Stimulated activated CD4-positive, alpha-beta T cell treated with anti-CD3 and anti-CD28 coated beads, Interleukin-15, amount 100 ng/mL, for 24 hours (primary cell): ENCODE data around the gene ADARB2.

Experiments
- DNase-seq: peaks from one replicate; pipeline ENCODE4 v3.0.0-alpha.2; 2020

ADARB2 gene

DNA sequence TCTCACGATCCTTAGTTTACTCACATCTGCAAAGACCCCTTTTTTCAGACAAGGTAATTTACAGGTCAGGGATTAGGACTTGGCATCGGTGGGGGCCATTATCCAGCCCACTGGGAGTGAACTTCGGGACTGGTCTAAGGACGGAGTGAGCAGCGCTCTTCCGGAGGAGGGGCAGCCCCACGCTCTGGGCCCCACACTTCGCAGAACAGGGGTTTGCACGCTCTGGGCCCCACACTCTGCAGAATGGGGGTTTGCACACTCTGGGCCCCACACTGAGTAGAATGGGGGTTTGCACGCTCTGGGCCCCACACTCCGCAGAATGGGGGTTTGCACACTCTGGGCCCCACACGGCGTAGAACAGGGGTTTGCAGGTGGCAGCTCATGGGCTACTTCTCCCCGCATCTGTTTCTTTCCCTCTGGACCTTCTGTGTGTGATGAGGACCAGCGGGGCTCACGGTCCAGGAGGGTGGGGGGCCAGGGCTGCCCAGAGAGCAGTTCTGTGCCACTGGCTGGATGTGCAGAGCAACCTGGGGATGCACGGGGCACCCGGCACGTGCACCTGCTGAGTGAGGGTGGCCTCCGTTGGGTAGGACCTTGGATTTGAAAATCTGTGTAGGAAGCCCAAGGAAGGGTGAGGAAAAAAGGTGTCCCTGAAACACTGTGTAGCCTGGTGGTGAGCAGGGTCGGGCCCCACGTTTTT lies 546.4 kb downstream of the ADARB2 start:
- no peak for DNase-seq

DNA sequence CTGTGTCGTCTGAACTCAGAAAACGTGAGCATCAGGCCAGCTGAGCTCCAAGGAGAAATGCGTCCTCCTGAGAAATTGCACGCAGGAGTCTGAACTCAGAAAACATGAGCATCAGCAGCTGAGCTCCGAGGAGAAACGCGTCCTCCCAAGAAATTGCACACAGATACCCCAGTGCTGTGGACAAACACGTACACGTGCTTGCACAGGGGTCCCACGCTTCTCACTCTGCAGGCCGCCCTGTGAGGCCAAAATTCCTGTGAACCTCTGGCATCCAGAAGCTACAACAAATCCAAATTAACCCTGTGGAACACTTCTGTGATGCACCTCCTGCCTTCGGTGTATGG lies 547.3 kb downstream of the ADARB2 start:
- DNase-seq, result no peak

DNA sequence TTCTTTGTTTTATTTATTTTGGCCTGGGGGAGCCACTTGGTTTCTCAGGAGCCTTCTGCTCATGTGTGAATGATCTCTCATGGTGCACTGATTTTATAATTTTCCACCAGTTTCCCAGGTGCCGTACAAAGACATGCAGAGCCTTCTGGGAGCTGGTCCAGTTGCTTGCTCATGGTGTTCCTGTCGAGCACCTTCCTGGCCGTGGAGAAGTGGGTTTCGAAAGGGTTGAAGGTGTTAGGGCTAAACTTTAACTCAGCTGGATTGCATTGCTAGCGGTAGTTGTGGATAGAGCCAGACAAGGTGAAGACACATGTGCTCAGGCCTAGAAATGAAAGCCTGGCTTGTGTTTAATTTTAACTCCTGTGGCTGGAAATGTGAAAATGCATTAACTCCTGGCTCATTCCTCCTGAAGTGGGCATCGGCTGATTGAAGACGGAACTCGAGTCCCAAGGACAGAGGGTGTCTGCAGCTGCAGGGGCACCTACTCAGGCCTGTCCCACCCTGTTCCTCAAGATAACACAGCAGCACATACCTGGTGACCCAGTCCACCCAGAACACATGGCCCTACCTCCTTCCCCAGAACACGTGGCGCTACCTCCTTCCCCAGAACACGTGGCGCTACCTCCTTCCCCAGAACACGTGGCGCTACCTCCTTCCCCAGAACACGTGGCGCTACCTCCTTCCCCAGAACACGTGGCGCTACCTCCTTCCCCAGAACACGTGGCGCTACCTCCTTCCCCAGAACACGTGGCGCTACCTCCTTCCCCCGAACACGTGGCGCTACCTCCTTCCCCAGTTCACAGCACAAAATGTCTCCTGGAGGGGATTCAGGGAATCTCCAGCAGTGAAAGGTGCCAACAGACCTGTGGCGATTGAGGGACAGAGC lies 547.9 kb downstream of the ADARB2 start:
- DNase-seq, result no peak

DNA sequence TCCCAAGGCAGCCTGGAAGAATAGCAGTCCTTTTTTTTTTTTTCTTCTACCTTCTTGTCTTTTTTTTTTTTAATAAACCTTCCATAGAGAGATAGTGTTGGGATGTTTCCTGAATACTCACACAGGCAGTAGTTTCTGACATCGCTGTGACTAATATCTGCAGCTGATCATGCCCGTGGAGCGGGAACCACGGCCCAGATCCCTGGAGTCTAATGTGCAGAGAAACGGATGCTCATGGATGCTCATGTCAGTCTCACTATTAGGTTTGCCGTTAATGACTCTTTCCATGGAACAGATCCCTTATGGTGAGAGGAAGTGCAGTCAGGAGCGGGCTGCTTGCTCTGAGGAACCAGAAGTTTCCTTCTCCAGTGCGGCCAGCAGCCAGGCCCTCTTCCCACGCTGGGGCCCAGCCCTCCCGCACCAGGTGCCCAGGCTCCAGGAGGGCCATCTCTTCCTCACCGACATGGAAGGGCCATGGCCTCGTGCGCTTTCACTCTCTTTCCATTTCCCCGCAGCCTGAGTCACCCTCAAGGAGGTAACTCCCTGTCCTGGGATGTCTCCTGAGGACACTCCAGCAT lies 548.7 kb downstream of the ADARB2 start:
- DNase-seq, result no peak

DNA sequence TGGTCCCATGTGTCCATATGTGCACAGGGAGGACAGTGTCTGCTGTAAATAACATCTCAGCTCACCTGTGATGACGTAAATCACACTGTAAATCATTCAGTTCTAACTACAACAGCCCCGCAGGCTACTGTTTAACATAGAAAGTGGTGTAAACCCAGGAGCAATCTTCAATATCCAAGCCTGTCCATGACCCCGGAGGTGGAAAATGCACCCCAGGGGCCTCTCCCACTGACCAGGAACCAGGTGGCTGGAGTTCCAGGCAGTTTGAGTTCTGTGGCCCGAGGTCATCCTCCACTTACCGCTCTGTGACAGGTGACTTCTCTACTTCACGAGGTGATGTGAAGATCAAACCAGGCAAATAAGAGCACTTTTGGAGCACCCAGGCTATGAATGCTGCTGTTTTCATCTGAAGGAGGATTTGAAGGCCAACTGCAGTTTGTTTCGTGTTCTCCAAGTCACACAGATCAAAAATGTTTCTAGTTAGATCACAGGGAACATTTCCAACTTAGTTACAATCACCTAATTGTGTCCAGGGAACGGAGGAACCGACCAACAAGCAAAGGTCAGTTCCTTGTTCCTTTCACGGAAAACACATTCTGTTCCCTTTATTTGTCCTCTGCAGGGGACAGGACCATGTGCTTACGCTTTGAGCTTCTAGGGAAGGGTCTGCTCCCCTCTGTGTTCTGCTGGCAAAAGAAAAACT lies 549.3 kb downstream of the ADARB2 start:
- no peak for DNase-seq

DNA sequence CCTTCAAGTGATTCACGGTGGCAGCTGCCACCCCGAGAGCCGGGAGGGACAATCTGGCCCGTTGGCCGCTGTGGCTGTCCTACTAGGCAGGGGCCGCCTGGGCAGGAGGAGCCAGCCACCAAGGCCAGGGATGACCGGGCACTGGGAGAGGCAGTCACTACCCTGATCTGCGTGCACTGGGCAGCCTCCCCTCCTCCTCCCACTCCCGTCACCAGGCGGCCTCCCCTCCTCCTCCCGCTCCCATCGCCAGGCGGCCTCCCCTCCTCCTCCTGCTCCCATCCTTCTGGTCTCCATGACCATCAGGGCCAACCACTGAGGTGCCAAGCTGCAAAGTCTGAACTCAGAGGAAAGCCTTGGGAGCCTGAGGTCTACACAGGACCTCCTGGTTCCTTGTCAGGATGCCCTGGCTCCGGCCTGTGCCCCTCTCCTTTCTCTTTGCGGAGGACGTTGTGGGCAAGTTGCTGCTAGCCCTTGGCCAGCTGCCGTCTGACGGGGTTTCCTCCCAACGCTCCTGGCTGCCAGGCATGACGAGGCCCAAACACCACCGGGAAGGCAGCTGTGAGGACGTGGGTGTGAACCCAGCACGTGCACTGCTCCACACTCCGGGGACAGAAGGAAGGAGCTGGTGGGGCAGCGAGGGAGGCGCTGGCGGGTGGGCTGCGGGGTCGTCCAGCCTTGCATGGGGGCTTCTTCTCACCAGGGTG lies 550.0 kb downstream of the ADARB2 start:
- no peak for DNase-seq

DNA sequence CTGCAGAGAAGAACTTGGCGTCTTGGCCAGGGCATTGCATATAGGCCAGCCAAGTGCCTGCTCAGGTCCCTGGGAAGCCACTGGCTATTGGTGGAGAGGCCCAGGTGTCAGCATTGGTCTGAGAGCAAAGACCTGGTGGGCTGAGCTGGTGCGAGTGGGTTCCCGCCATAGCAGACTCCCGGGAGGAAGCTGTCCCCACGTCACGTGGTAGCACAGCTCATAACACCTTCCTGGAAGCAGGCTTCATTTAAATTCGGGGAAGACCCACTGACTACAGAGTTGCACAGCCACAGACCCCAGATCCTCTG lies 550.7 kb downstream of the ADARB2 start:
- DNase-seq, result no peak

DNA sequence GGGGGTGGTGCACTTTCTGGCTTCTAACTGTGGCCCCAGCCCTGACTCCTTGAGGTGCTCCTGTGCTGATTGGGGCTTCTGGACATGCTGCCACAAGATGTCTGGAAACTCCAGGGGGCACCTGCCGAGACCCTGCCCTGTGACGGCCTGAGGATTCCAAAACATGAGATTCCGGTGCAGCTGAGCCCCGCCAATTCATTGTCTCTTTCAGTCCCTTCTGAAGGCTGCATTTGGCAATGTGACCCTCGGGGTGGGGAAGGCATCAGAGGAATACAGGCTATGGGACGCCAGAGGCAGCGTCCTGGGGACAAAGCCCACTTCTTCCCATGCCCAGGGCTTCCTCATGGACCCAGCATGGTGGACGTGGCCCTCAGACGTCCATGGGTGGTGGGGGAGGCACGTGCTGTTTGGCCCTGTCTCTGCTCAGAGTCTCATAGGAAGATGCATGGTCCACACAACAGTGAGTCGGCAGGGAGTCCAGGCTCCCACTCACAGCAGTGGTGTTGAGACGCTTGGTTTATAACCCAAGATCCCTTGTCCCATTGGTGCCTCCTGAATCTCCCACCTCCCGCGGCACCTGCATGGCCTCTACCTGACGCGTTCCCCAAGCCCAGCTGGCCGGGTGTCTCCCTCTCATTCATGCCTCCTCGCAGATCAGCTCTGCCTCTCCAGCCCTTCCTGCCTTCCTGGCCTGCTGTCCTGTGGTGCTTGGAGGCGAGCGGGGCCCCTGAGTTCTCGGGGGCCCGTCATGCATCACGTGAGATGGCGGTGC lies 551.2 kb downstream of the ADARB2 start:
- no peak for DNase-seq

DNA sequence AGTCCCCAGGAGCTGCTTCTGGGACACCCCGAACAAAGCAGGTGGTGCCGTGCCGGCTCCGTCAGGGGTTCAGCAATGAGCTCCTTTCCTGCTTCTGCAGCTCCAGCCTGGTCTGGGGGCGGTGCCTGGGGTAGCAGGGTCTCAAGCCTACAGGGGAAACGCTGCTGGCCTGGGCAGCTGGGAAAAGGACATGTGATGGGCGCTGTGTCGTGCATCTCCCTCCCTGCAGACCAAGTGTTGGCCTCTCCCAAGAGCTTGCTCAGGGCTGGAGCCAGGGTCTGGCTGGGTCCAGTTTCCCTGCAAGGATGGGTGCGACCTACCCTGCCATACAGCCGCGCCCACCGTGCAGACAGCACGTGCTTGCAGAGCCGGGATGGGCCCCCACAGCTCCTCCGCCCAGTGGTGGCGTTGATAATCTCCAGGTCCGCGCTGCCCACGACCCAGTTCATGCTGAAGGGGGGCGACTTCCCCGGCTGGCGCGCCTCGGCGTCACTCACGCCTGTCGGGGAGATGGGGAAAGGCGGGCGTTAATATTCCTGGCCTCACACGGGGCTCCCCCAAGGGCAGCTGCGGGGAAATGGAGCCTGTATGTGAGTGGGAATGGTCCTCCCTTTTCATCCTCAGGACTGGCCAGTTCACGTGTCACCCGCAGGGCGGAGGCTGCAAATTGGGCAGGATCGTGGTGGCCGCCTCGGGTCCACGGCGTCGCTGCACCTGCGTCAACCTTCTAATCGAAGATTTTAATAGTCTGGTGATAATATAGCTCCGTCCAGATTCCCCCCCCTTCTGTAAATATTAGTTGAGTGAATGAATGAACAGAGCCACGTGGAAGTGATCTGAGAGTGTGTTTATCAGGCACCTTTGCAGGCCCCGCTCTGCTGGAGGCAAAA lies 552.5 kb downstream of the ADARB2 start:
- no peak for DNase-seq

DNA sequence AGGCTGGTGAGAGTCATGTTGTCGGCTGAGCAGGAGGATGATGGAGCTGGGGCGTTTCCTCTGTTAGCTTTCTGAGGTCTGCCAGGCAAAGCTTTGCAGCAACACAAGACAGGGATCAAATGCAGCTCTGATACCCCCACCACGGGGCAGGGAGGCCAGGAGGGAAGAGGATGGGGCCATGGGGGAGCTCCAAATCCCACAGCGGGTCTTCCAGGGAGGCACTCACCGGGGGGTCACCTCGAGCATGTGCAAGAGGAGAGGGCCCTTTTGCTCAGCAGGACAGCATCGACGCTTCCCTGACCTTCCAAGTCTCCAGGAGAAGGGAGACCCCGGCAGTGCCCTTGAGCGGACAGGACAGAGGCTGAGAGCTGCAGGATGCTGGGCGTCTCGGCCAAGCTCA lies 553.6 kb downstream of the ADARB2 start:
- no peak for DNase-seq

DNA sequence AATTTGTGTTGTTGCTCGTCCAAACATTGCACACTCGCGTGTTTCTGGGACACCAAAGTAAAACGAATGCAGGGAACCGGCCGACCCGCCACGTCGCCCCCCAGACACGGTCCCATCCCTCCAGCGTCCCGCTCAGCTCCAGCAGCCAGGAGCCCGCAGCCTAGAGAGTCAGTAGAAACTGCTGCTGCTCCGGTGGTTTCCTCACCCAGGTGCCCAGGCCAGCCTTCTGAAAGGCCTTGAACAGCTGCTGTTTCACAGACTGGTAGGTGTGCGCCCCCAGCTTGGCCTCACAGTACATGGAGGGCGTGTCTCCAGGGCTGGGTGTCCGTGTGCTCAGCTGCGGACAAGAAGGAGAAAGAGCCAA lies 554.3 kb downstream of the ADARB2 start:
- no peak for DNase-seq

DNA sequence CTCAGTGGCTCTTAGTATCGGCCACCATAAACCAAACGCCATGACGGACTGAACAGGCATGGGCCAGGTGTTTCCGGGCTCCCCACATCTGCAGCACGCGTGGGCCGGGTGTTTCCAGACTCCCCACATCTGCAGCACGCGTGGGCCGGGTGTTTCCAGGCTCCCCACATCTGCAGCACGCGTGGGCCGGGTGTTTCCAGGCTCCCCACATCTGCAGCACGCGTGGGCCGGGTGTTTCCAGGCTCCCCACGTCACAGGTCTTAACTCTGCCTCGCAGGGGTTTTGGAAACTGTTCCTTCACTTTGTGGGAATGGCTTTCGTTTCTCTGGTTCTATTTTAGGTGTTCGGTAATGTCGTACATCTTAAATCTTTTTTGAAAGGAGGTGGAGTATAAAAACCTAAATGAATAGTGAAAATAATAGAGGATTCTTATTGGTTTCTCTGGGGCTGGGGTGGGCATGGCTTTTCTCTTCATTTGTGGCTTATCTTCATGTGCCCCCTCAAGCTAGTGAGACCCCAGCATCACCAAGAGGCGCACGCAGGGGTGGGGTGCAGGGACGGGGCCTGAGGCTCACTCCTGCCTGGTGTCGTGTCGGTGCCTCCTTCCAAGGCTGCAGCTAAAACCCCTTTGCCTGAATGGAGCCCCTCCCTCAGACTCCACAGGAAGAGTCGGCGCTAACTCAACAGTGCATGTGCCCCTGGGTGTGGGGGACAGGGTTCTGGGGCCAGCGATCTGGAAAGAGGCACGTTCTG lies 554.9 kb downstream of the ADARB2 start:
- DNase-seq, result no peak

DNA sequence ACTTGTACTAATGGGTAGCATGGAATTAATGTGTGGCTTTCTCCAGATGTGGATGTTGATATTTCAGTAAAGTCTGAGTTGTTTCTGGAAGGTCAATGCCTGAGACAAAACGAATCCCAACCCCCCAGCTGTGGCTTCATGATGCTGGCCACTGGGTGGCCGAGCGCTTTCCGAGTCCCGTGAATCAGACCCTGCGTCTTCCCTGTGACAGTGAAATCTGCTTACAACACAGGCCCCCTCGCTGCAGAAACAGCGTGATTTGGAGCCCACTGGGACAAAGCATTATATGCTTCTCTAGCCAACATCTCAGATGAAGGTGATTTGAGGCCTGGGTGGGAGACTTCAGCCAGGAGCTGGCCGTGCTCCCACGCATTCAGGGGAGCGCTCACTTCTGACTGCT lies 556.5 kb downstream of the ADARB2 start:
- no peak for DNase-seq

DNA sequence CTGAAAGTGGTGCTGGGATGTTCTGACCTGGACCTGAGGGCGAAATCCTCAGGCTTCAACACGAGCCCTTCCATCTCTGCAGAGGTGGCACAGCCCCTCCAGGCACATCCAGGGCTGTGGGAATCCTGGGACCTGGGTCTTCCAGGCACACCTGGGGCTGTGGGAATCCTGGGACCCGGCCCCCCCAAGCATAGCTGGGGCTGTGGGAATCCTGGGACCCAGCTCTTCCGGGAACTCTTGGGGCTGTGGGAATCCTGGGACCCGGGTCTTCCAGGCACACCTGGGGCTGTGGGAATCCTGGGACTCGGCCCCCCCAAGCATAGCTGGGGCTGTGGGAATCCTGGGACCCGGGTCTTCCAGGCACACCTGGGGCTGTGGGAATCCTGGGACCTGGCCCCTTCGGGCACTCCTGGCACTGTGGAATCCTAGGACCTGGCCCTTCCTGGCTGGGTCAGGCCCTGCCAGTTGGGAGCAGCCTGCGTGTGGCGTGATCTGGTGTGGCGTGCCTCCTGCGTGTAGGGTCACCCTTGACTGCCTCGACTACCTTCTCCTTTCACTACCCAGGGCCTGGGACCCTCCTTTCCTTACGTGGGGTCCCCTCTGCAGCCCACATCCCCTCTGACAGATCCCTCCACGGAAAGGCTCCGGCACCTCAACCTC lies 557.1 kb downstream of the ADARB2 start:
- DNase-seq, result no peak

DNA sequence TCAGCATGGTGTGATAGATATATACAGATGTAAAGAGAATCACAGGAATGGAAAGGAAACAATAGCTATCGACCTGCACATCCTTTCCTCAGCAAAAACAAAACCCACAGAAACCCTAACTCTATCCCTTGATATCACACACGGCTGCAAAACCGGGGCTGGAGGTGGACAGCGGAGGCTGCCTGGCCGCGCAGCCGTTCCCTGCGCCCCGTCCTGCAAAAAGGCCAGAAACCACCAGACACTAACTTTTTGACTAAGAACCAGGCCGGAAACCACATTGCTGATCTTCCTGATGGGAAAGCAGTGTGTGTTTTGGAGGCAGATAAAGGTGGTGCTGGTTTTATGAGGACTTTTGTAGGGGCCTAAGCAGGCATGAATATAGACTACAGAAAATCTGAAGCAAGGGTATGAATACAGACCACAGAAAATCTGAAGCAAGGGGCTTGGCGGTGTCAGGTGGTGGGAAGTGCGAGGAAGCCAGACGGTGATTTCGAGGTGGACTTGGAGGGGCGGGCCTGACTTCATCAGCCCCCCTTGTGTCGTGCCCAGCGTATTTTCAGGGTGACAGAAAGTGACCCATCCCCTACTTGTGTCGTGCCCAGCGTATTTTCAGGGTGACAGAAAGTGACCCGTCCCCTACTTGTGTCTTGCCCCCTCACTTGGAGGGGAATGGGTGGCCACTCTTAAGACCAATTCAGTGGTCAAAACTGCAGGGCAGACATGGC lies 557.8 kb downstream of the ADARB2 start:
- DNase-seq, result no peak

DNA sequence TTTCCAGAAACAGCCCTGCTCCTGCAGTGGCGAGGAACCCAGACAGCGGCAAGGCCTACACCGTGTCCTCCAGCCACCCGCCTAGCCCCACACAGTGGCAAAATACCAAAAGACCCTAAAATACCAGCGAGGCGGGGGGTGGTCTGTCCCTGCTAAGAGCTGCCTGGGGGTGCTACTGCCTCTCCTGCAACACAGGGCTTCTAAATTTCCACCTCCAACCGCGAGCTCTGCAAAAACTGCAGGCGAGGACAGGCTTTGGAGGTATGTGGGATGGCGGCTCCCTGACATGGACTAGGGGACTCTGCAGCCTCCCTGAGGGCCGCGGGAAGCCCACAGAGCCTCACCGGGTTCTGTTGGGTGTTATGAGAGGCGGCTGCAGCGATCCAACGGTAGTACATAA lies 558.8 kb downstream of the ADARB2 start:
- DNase-seq, result no peak

DNA sequence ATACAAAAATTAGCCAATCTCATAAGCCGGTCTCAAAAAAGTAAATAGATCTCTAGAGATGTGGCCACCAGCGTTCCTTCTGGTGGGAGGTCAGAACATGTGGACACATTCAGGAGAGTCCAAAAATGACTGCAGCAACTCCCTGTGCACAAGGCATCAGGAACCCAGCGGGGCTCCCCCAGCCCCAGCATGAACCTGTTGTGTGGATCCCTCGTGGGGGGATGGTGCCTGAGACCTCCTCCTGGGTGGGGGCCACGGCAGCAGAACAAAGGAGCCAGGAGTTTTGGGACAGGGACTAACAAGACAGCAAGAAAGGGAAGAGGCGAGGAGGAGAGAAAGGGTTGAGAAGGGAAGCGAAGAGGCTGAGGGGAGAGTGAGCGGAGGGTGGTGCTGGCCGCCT lies 559.4 kb downstream of the ADARB2 start:
- DNase-seq, result no peak

DNA sequence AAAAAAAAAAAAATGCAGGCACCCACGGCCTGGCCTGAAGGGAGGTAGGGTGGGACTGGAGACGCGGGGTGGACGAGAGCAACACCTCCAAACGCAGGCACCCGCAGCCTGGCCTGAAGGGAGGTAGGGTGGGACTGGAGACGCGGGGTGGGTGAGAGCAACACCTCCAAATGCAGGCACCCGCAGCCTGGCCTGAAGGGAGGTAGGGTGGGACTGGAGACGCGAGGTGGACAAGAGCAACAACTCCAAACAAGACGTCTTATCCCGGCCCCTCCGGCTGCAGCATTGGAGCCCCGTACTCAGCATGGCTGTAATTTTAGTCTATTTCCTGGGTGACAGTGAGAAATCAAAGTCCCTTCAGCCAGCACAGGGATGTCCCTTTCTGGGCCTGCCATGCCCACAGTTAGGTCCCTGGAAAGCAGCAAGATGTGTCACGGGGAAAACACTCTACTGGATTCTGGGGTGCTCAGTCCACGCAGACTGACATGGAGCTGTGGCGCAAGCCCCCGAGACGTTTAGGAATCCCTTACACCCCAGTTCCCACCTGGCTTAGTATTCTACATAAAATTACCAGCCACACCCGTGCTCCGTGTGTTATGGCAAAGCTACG lies 561.3 kb downstream of the ADARB2 start:
- no peak for DNase-seq

DNA sequence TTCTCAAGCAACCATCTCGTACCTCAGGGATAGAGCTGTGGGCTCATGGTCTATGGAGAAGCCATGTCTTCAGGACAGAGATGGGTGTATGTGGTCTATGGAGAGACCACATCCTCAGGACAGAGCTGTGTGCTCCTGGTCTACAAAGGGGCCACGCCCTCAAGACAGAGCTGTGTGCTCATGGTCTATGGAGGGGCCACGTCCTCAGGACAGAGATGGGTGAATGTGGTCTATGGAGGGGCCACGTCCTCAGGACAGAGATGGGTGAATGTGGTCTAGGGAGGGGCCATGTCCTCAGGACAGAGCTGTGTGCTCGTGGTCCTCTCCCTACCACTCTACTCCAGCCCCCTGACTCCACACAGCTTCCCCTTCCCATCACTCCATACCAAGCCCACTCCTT lies 563.3 kb downstream of the ADARB2 start:
- no peak for DNase-seq
